HG03025 (cell line): ENCODE data around the gene PRICKLE3.

Source experiments
- ATAC-seq: cut with Tn5 transposase; IDR thresholded peaks from one replicate; pipeline ENCODE4 v1.9.1; 2021; ENCODE audit warnings: mild to moderate bottlenecking, moderate library complexity; ENCODE audit not compliant: unreplicated experiment, low FRiP score

Gene PRICKLE3

DNA sequence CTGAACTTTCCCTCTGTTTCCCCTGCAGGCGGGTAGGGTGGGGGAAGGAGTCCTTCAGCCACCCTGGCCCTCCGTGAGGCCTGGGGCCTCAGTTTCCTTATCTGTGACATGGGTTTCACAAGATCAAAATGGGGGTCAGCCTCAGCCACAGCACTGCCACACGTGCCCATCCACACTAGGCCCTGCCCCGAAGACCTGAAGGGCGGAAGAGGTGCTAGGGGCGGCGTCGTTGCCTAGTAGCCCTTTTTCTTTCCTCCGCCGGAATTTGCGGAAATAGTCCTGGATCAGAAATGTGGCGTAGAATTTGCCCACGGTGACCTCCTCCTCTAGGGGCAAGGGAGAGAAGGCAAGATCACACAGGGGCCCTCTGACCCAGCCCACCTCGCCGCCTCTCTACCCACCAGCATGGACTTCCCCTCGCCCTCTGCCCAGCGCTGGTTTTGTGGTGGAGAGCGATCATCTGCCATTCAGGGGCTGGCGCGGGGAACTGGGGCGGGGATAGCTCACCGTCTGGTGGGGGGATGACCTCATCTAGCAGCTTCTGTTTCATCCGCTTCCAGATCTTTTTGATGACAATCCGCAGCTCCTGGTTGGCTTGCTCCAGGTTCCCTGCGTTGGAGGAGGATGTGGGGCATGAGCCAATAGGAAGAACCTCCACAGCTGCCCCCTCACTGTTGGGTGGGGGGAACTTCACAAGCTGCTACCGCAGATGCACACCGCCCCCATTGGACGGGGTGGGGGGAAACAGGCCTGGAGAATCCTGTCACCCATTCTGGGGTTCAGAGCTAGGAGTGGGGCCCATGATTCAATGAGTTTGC is 23.5 kb upstream of the PRICKLE3 start:
- ATAC-seq: no peak

- no peak for ATAC-seq
These were observed 22.2 kb upstream of the PRICKLE3 start for GRCh38 chrX:49208399-49208798.

- ATAC-seq: no peak
These were observed 20.4 kb upstream of the PRICKLE3 start for GRCh38 chrX:49206543-49206942.

DNA sequence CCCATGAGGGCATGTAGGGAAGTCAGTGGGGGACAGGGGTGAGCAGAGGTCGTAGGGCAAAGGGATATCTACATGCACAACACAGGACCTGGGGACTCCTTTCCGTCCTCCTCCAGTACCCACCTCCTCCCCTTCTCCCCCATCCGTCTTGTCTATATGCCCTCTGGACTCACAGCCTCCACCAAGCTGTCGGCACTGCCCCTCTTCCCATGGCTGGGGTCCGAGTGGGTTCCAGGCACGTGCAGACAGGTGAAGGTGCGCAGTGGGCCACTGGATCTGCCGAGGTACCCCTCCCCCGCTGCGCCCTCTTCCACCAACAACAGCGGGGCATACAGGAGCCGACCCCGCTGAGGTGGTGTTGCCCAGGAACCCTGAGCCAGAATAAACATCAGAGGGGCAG is 19.3 kb upstream of the PRICKLE3 start:
- ATAC-seq: no peak

DNA sequence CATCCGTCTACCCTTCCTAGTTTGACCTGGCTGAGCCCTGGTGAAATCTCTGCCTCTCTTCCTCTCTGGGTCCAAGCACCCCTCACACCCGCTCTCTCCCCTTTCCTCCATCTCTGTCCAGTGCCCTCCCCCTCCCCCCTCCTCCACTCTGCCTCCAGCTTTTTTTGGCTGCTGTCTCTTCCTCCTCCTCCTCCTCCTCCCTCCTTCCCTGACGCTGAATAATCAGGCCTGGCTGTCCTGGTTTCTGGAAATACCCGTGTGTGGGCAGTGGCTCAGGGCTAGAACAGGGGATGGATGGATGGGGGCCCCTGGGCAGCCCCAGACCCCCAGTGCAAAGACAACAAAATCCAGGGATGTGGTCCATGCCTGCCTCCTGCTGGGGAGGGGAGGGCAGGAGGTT is 18.5 kb upstream of the PRICKLE3 start:
- ATAC-seq: no peak

DNA sequence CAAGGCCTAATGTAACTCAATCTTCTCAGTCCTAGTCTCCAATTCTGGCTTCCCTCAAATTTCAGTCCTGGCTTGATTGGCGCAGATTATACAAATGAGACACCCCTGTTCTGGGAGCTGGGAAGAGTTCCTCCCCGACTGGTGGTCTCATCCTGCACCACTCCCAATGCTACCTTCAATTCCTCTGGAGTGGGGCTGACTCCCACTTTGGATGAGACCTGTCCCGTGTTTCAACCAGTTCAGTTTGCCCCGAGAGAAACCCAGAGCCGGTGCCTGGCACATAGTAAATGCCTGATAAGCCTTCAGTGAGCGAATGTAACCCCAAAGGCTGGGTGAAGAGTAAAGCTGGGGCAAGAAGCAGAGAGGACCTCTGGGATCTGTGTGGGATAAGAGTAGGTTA is 17.8 kb upstream of the PRICKLE3 start:
- no peak for ATAC-seq

- ATAC-seq: no peak
These were observed 17.4 kb upstream of the PRICKLE3 start for GRCh38 chrX:49203536-49203935.

DNA sequence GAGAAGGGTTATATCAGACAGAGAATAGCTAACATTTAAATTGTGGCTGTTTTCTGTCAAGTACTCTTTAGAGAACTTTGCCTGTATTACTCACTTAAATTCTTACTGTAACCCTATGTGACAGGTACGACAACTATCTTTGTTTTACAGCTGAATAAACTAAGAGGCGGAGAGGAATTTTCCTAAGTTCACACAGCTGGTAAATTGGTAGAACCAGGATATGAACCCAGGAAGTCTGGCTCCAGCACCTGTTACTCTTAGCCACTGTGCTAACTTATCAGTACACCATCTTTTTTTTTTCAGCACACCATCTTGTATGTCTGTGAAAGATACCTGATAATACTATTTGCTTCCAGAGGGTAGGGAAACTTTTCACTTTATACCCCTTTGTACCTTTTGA is 15.8 kb upstream of the PRICKLE3 start:
- no peak for ATAC-seq

- ATAC-seq: peak; percentile 78
These were observed 14.0 kb upstream of the PRICKLE3 start, which contains the start of gene SYP for GRCh38 chrX:49199906-49200771. Gene SYP, minus strand, starts transcription at chrX:49200193. Its CDS starts 7 bp downstream, at chrX:49200186.

DNA sequence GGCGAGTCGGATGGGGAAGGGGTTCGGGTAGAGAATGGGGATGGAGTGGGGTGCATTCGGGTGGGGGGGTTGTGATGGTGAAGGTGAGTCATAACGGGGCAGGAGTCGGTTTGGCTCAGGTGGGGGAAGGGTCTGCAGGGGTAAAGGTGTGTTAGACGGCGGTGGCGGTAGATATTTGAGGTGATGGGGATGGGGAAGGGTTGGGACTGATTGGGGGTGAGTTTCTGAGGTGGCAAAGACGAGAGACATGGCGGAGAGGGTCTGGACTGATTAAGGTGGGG is 13.1 kb upstream of the PRICKLE3 start:
- ATAC-seq: no peak

GRCh38 chrX:49198540-49199314 is 12.6 kb upstream of the PRICKLE3 start:
- no peak for ATAC-seq

- ATAC-seq: no peak
These were observed 11.4 kb upstream of the PRICKLE3 start for GRCh38 chrX:49197543-49198087.

DNA sequence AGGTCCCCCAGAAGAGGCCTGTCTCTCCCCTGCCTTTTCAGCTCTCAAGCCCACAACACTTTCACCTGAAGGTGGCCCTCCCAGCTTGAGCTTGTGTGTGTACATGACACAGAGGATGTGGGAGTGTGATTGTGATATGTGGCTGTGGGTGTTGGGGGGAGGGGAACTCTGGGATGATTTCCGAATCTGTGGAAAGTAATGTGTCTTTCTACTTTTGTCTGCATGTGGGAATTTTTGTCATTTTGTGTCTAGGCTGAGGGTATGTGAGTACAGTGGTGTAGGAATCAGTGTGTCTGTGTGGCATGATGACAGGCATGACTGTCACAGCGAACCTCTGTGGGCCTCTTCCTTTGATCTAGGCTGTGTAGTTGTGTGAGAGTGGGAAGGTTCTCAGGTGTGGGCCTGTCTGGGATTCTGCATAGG is 7.4 kb upstream of the PRICKLE3 start:
- no peak for ATAC-seq

DNA sequence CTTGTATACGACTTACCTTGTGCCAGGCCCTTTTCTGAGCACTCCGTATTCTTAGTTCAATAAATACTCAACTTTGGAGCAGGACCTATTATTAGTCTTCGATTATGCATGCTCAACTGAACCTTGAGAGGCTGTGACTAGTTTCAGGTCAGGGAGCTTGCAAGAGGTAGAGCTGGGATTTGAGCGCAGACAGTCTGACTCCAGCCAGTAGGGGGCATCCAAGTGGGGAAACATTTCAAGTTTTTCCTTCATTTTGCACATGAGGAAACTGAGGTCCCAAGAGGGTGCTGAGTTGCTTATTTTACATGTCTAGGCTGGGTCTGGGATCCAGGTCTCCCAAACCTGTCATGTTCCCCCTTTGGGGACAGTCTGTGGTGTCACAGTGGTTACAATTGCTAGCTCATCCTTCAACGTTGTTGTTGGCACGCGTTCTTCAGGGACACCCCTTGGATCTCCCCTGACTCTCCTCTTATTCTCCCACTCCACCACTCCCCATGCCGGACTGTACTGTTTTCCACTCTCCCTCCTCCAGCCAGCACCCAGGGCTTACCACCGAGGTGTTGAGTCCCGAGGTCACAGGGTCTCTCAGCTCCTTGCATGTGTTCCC is 6.7 kb upstream of the PRICKLE3 start:
- no peak for ATAC-seq

GRCh38 chrX:49191574-49192011 is 5.4 kb upstream of the PRICKLE3 start:
- no peak for ATAC-seq

GRCh38 chrX:49190821-49191573 is 4.8 kb upstream of the PRICKLE3 start:
- ATAC-seq: peak; percentile 89

GRCh38 chrX:49189606-49190005 is 3.4 kb upstream of the PRICKLE3 start:
- no peak for ATAC-seq

GRCh38 chrX:49188468-49189076 is 2.4 kb upstream of the PRICKLE3 start:
- ATAC-seq: no peak

GRCh38 chrX:49187526-49187925 is 1.4 kb upstream of the PRICKLE3 start:
- no peak for ATAC-seq
